Left lung (tissue), 10 donors: ENCODE results near the gene PARP16. TPM values are rescaled to one million over a fixed set of nuclear protein-coding genes. Genes with fewer than 3 reads are reported as not detected.
"Not testable (repeated sequence)": the region's sequence is repeated elsewhere in the genome, so short reads cannot be mapped to it uniquely, and the experiment has no call there.

Experiments
- ATAC-seq: fragments of 200-7000 bp; cut with Tn5 transposase; one replicate; pipeline ENCODE4 v1.9.1; 2020; ENCODE audit warnings: moderate library complexity
- DNase-seq, 4 donors: peaks; one replicate each; pipeline ENCODE4 v3.0.0-alpha.2; 2013 to 2020
- H3K27ac ChIP-seq, 2 donors: fragments of 200-600 bp; sonication (generic) in 1 of 2; one replicate each; pipeline versions ENCODE4 v1.5.0 to v1.8.0; 2020 to 2021
- H3K27me3 ChIP-seq, 2 donors: fragments of 200-600 bp; sonication (generic) in 1 of 2; one replicate each; pipeline versions ENCODE4 v1.5.0 to v1.8.0; 2020 to 2021
- H3K36me3 ChIP-seq, 2 donors: fragments of 200-600 bp; sonication (generic) in 1 of 2; one replicate each; pipeline versions ENCODE4 v1.5.0 to v1.8.0; 2020 to 2021
- H3K4me1 ChIP-seq, 2 donors: fragments of 200-600 bp; one replicate each; pipeline ENCODE4 v1.8.0; 2021
- H3K4me3 ChIP-seq, 2 donors: fragments of 200-600 bp; sonication (generic) in 1 of 2; one replicate each; pipeline versions ENCODE4 v1.5.0 to v1.8.0; 2020 to 2021; ENCODE audit warnings: mild to moderate bottlenecking in 1 of 2
- H3K9me3 ChIP-seq, 2 donors: fragments of 200-600 bp; sonication (generic) in 1 of 2; one replicate each; pipeline versions ENCODE4 v1.5.0 to v1.8.0; 2020 to 2021
- intact Hi-C, 2 donors: fragments of 100-400 bp; cut with DNase I; formaldehyde crosslinking; loops; one replicate each; pipeline versions ENCODE4 v1.11.2 to v1.14.2; 2022
- polyA plus RNA-seq, 6 donors: library from polyadenylated mRNA; unstranded; fragments of 120-200 nt; gene quantifications; one replicate each; pipeline ENCODE4 v1.2.1, GENCODE V29; 2013; ENCODE audit not compliant: insufficient read length in 6 of 6
- total RNA-seq, 2 donors: library from RNA; stranded (reverse); fragmentation: NEBNext Ultra II Directional; extraction: Animal tissue kit (Norgen Biotek cat#: 25700); gene quantifications; one replicate each; pipeline ENCODE4 v1.2.1, GENCODE V29; 2021
- TF ChIP-seq, protein P1 (sequence below), 2 donors: fragments of 200-600 bp; sonication (generic) in 1 of 2; IDR thresholded peaks; one replicate each; pipeline versions ENCODE4 v1.5.0 to v1.8.0; 2021; ENCODE audit warnings: antibody characterized with exemption in 2 of 2
- donor health status: DM: no; HTN: yes; CAD: no.
- donor health status: DM: no; HTN: no; CAD: no.

PARP16 gene
- total and polyA plus RNA-seq, 8 donors: 8.0 to 22.2 (median 20.1) TPM

DNA sequence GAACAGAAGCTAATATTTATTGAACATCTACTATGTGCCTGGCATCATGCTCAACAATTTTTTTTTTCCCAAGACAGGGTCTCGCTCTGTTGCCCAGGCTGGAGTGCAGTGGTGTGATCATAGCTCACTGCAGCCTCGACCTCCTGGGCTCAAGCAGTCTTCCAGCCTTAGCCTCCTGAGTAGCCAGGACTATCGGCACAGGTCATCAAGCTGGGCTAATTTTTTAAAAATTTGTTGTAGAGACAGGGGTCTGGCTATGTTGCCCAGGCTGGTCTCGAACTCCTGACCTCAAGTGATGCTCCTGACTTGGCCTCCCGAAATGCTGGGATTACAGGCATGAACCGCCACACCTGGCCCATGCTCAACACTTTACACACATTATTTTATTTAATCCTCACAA lies 39.7 kb downstream of the PARP16 start:
- ATAC-seq: no peak
- H3K36me3 ChIP-seq: peaks cover 0 to 7% of the 10 kb centered on the region in 2 donors
- intact Hi-C loops: no loop called here
- H3K27me3 ChIP-seq: no peaks in the 10 kb centered on the region
- no peak overlapping the region for H3K27ac ChIP-seq
- no peak for DNase-seq
- no peaks in the 10 kb centered on the region for H3K9me3 ChIP-seq
- H3K4me3 ChIP-seq: no peak overlapping the region
- no peaks in the 10 kb centered on the region for H3K4me1 ChIP-seq
- TF ChIP-seq, protein P1, sequence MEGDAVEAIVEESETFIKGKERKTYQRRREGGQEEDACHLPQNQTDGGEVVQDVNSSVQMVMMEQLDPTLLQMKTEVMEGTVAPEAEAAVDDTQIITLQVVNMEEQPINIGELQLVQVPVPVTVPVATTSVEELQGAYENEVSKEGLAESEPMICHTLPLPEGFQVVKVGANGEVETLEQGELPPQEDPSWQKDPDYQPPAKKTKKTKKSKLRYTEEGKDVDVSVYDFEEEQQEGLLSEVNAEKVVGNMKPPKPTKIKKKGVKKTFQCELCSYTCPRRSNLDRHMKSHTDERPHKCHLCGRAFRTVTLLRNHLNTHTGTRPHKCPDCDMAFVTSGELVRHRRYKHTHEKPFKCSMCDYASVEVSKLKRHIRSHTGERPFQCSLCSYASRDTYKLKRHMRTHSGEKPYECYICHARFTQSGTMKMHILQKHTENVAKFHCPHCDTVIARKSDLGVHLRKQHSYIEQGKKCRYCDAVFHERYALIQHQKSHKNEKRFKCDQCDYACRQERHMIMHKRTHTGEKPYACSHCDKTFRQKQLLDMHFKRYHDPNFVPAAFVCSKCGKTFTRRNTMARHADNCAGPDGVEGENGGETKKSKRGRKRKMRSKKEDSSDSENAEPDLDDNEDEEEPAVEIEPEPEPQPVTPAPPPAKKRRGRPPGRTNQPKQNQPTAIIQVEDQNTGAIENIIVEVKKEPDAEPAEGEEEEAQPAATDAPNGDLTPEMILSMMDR (IDR thresholded peaks at IDR 0.05): no peak

DNA sequence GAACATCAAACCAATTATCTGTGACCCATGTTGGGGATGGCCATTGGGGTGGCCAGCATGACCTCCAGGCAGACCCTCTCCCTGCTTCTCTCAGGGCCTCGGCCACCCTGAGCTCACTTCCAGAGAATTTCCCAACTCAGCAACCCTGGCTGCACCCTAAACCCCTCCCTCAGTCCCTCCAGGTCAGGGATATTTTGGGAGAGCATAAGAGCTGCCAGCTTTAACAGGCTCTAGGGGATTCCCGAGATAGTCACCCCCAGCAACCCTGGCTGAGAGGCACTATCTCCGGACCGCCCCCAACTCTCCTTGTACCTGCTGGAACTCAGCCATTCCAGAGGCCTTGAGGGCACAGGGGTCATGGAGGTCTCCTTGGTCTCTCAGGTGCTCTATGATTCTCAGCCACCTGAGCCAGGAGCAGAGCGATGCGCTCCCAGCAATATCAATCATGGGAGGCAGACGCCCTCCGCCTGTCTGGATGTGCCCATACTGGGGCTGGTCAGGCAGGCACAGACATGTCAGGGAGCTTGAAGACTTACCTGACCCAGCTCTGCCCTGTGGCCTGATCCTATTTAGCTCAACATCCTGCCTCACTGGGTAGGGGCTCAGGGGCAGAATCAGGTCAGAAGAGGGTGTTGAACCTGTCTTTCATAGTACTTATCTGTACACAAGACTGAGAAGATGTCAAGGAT lies 40.5 kb downstream of the PARP16 start:
- no peak for ATAC-seq
- H3K27me3 ChIP-seq: no peaks in the 10 kb centered on the region
- H3K4me1 ChIP-seq: no peaks in the 10 kb centered on the region
- peaks cover 0 to 7% of the 10 kb centered on the region in 2 donors for H3K36me3 ChIP-seq
- TF ChIP-seq, protein P1 (IDR thresholded peaks at IDR 0.05): no peak
- no peak for DNase-seq
- no peaks in the 10 kb centered on the region for H3K9me3 ChIP-seq
- intact Hi-C loops: no loop called here
- H3K4me3 ChIP-seq: no peak overlapping the region
- peak overlapping the region in 1 of 2 donors; percentile 48 for H3K27ac ChIP-seq

DNA sequence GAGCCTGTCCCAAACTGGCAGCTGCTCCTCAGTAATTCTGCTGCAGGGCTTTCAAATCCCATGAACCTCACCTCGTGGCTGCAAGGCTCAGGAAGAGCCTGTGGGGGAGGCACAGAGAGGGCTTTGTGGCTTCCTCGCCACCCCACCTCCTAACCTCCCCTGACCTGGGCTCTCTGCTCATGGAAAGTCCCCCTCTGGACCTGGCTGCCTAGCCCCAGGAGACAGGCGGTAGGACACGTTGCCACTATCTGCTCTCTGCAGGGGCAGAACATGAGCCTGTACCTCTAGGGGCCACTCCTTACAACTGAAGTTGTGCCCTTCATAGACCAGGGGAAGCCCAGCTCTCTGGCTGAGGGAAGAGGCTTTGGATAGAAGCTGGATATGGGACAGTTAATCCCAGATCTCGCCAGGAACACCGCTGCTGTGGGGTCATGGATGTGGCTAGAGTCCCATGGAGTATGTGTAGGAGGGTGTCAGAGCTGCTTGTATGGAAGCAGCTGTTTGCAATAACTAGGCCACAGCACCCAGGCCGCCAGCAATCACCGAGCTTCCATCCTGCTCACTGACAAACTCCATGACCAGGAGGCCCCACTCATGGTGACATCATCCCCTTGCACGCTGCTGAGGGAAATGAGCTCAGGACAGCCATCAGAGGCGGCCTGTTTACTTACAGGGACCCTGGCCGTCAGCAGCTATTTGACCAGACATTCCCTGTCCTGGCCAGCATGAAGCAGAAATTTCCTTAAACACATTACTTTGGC lies 41.4 kb downstream of the PARP16 start:
- H3K27me3 ChIP-seq: no peaks in the 10 kb centered on the region
- H3K4me3 ChIP-seq: no peak overlapping the region
- peaks cover 0 to 4% of the 10 kb centered on the region in 2 donors for H3K4me1 ChIP-seq
- H3K9me3 ChIP-seq: no peaks in the 10 kb centered on the region
- TF ChIP-seq, protein P1 (IDR thresholded peaks at IDR 0.05): no peak
- peak overlapping the region in 1 of 2 donors; percentile 48 for H3K27ac ChIP-seq
- peak; percentile 56 for ATAC-seq
- peak in 3 of 4 donors; percentile 46 to 76 (median 51) for DNase-seq
- intact Hi-C loops: no loop called here
- H3K36me3 ChIP-seq: no peaks in the 10 kb centered on the region

DNA sequence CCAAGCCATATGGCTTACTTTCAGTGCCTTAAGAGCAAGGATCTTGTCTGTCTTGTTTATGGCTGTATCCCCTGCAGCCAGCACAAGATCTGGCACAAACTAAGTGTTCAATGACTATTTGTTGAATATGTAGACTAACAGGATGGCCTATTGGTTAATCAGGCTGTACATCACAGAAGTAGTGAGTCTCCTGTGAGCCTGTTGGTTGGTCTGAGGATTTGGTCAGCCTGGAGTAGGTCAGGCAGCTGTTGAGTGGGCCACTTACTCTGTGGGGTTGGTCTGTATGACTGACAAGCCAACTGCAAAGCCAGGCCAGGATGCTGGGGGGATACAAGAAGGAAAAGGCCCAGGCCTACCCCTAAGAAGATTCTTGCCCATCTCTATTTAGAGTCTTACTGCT lies 42.0 kb downstream of the PARP16 start:
- H3K36me3 ChIP-seq: no peaks in the 10 kb centered on the region
- ATAC-seq: no peak
- H3K27me3 ChIP-seq: no peaks in the 10 kb centered on the region
- TF ChIP-seq, protein P1 (IDR thresholded peaks at IDR 0.05): no peak
- intact Hi-C loops: no loop called here
- peaks cover 0 to 4% of the 10 kb centered on the region in 2 donors for H3K4me1 ChIP-seq
- no peak overlapping the region for H3K27ac ChIP-seq
- no peaks in the 10 kb centered on the region for H3K9me3 ChIP-seq
- no peak for DNase-seq
- no peak overlapping the region for H3K4me3 ChIP-seq

DNA sequence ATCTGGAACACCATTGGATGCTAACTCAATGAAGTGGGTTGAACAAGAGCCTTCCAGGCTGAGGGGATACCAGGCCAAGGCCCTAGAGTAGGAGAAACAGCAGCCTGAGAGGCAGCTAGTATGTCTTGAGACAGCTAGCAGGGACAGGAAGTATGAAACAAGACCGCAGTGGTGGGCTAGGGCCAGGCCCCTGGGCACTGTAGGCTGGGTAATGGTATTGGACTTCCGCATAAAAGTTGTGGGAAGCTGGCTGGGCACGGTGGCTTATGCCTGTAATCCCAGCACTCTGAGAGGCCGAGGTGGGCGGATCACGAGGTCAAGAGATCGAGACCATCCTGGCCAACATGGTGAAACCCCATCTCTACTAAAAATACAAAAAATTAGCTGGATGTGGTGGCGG lies 50.2 kb downstream of the PARP16 start:
- H3K27ac ChIP-seq, H3K4me3 ChIP-seq, ATAC-seq, H3K27me3 ChIP-seq, intact Hi-C loops, DNase-seq, H3K9me3 ChIP-seq, H3K36me3 ChIP-seq, H3K4me1 ChIP-seq: not testable (repeated sequence)
